Activated CD4-positive, alpha-beta memory T cell treated with anti-CD3 and anti-CD28 coated beads for 36 hours (primary cell): ENCODE results near the gene SLC2A1. TPM values are rescaled to one million over a fixed set of nuclear protein-coding genes. Genes with fewer than 3 reads are reported as not detected.

ENCODE experiments used
- CTCF ChIA-PET: fragments of 350-600 bp; sonication (Branson Sonifier 250); formaldehyde crosslinking; loops from one replicate; lab custom pipeline; 2021; ENCODE audit warnings: antibody characterized with exemption, inconsistent platforms; lab: Charles Lee
- POLR2A ChIA-PET: fragments of 350-600 bp; sonication (Branson Sonifier 250); formaldehyde crosslinking; loops from one replicate; lab custom pipeline; 2021; ENCODE audit warnings: antibody characterized with exemption; lab: Charles Lee
- DNase-seq: peaks from one replicate; pipeline ENCODE4 v3.0.0-alpha.2; 2020
- H3K27ac Mint-ChIP-seq: one replicate; pipeline ENCODE4 v1.8.0; 2021; ENCODE audit warnings: mixed read lengths
- H3K27me3 Mint-ChIP-seq: one replicate; pipeline ENCODE4 v1.8.0; 2021; ENCODE audit warnings: mixed read lengths
- H3K36me3 Mint-ChIP-seq: one replicate; pipeline ENCODE4 v1.8.0; 2021; ENCODE audit warnings: mixed read lengths
- H3K4me1 Mint-ChIP-seq: one replicate; pipeline ENCODE4 v1.8.0; 2021; ENCODE audit warnings: low read depth, mixed read lengths
- H3K4me3 Mint-ChIP-seq: one replicate; pipeline ENCODE4 v1.8.0; 2021; ENCODE audit warnings: mild to moderate bottlenecking, mixed read lengths
- H3K9me3 Mint-ChIP-seq: one replicate; pipeline ENCODE4 v1.8.0; 2021; ENCODE audit warnings: mixed read lengths
- intact Hi-C: fragments of 100-400 bp; cut with micrococcal nuclease; formaldehyde crosslinking; loops from one replicate; pipeline ENCODE4 v1.15.1; 2023
- total RNA-seq, 2 experiments: library from RNA; stranded (reverse); gene quantifications; one replicate each; pipeline ENCODE4 v1.2.3, GENCODE V29; 2021

SLC2A1 gene
- total RNA-seq, 2 experiments from 2014 or later: 67.6 to 73.6 TPM

DNA sequence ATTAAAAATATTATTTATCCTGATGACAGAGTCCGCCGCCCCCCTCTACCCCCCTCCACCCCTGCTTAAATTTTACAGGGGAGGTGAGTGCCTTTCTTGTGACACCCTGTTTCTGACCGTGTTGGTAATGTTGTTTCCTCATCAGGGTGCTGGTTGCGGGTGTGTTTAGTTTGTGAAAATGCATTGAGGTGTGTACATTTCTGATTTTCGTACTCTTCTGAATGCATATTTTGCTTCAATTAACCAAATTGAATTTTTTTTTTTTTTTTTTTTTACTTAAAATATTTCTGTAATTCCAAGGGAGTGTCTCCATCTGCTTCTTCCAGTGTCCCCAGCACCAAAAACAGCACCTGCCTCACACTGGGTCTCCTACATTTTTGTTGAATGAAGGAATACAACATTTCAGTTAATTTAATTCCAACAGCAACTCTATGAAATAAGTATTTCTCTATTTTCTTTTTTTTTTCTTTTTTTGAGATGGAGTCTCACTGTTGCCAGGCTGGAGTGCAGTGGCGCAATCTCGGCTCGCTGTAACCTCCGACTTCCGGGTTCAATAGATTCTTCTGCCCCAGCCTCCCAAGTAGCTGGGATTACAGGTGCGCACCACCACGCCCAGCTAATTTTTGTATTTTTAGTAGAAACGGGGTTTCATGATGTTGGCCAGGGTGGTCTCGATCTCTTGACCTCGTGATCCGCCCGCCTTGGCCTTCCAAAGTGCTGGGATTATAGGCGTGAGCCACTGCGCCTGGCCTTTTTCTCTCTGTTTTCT is 5.6 kb upstream of the SLC2A1 start:
- intact Hi-C loops: no loop called here
- CTCF ChIA-PET: interaction anchor here (1.9 kb wide), 1 partner anchor 109 kb away, joined by 5 read pairs; no protein-coding TSS in a partner anchor

DNA sequence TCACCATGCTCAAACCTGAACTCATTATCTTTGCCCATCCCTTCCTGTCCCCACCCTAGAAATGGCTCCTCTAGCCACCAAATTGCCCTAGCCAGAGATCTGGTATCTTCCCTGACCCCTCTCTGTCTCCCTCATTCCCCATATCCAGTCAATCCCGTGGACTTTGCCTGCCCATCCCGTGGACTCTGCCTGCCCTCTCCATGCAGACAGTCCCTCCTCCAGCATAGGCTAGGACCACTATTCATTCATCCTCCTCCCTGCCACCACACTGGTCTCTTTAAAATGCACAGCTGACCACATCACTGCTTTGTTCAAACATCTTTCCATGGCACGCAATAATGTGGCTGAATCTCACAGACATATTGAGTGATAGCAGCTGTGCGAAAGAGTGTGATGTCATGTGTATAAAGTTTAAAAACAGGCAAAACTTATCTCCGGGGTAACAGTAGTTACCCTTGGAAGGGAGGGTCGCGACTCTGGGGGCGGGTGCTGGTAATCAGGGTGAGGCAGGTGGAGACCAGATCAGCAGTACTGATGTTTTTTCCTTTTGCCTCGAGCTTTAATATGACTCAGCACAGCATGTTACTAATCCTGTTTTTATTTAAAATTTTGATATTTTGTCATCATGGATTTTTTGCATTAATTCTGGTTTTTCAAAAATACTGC is 4.8 kb upstream of the SLC2A1 start:
- Mint-ChIP-seq H3K4me1 (peaks cover 26% of the 10 kb centered on the region), H3K9me3 (no peaks in the 10 kb centered on the region), H3K4me3 (no peak overlapping the region), H3K27ac (no peak overlapping the region), H3K27me3 (peaks cover 2% of the 10 kb centered on the region), H3K36me3 (peaks cover 2% of the 10 kb centered on the region)
- DNase-seq: no peak
- ChIA-PET POLR2A (interaction anchor here (0.6 kb wide), 1 partner anchor 9 kb away, joined by 3 read pairs; no protein-coding TSS in a partner anchor), CTCF (interaction anchor here (1.9 kb wide), 1 partner anchor 110 kb away, joined by 5 read pairs; no protein-coding TSS in a partner anchor)
- intact Hi-C loops: no loop called here

More for the DNA sequence above, 5.6 kb upstream of the SLC2A1 start:
- Mint-ChIP-seq H3K27me3 (peaks cover 2% of the 10 kb centered on the region), H3K27ac (no peak overlapping the region), H3K9me3 (no peaks in the 10 kb centered on the region), H3K36me3 (no peaks in the 10 kb centered on the region), H3K4me3 (no peak overlapping the region), H3K4me1 (peaks cover 23% of the 10 kb centered on the region)
- POLR2A ChIA-PET: no interaction called here
- no peak for DNase-seq

DNA sequence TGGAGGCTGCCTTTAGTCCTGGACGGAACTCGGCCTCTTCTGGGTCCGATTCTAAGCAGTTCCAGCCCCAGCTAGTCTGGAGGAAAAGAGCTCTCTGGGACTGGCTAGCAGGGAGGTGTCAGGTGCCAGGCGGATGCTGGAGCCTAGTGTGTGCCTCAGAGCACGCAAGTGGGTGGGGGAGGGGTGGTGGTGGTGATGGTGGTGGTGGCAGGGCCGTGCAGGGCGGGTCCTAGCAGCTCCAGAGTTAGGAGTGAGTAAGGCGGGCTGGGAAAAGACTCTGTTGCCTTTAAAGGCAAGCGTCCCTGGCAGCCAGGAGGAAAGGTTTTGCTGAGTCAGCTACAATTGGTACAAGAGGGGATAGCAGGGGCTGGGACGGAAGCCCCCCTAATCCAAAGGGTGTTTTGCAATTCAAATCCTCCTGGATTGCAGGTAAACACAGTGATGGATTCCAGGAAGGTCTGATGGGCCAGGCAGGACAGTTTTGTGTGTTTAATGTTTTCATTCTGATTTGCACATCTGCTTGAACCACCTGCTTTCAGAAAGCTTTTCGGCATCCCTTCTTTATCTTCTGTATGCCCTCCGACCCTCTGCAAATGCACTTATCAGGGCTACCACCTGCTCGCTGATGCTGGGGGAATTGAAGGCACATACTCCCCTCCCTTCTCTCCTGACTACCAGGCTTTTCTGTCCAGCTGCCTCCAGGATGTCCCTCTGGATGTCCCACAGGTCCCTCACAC is 4.1 kb upstream of the SLC2A1 start:
- Mint-ChIP-seq H3K9me3 (no peaks in the 10 kb centered on the region), H3K27me3 (peaks cover 2% of the 10 kb centered on the region), H3K4me1 (peaks cover 26% of the 10 kb centered on the region), H3K27ac (no peak overlapping the region), H3K36me3 (peaks cover 2% of the 10 kb centered on the region), H3K4me3 (no peak overlapping the region)
- no peak for DNase-seq
- ChIA-PET CTCF (interaction anchor here (1.9 kb wide), 1 partner anchor 111 kb away, joined by 5 read pairs; no protein-coding TSS in a partner anchor), POLR2A (interaction anchor here (0.6 kb wide), 1 partner anchor 8 kb away, joined by 3 read pairs; no protein-coding TSS in a partner anchor)
- intact Hi-C loops: no loop called here

- Mint-ChIP-seq H3K36me3 (peaks cover 14% of the 10 kb centered on the region), H3K4me3 (no peak overlapping the region), H3K27ac (no peak overlapping the region), H3K9me3 (no peaks in the 10 kb centered on the region), H3K27me3 (peaks cover 2% of the 10 kb centered on the region), H3K4me1 (peaks cover 27% of the 10 kb centered on the region)
- no peak for DNase-seq
- intact Hi-C loops: no loop called here
- ChIA-PET POLR2A (no interaction called here), CTCF (interaction anchor here (2.0 to 2.9 kb wide), 2 partner anchors 39 to 112 kb away, joined by 6 to 9 read pairs; no protein-coding TSS in a partner anchor)
Measured at GRCh38 chr1:42961312-42962091, 2.8 kb upstream of the SLC2A1 start.

- Mint-ChIP-seq H3K27me3 (peaks cover 2% of the 10 kb centered on the region), H3K4me3 (peak overlapping the region; percentile 2), H3K9me3 (no peaks in the 10 kb centered on the region), H3K4me1 (peaks cover 31% of the 10 kb centered on the region), H3K27ac (no peak overlapping the region), H3K36me3 (peaks cover 18% of the 10 kb centered on the region)
- ChIA-PET CTCF (interaction anchor here (2.0 to 2.9 kb wide), 2 partner anchors 38 to 113 kb away, joined by 6 to 9 read pairs; no protein-coding TSS in a partner anchor), POLR2A (interaction anchor here (1.6 to 2.2 kb wide), 2 partner anchors 36 to 194 kb away, joined by 5 to 7 read pairs; partner anchors contain the start of genes C1orf50 and P3H1)
- intact Hi-C loops: no loop called here
- no peak for DNase-seq
Measured at GRCh38 chr1:42960566-42961311, 2.1 kb upstream of the SLC2A1 start.

DNA sequence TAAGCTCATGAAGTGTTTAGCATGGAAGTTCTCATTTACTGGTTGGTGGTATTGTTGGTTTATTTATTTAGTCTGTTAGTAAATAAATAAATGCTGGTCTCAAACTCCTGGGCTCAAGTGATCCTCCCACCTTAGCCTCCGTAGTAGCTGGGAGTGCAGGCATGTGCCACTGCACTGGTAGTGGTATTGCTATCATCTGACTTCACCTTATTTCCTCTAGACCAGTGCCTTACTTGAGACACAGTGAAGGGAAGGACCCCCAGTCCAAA is 1.4 kb upstream of the SLC2A1 start:
- H3K4me3 Mint-ChIP-seq: peak overlapping the region; percentile 20
- no peaks in the 10 kb centered on the region for H3K9me3 Mint-ChIP-seq
- peaks cover 38% of the 10 kb centered on the region for H3K4me1 Mint-ChIP-seq
- POLR2A ChIA-PET: interaction anchor here (1.0 to 2.2 kb wide), 5 partner anchors 35 to 193 kb away, joined by 3 to 7 read pairs (median 5); partner anchors contain the start of genes C1orf50 and P3H1
- no peak for DNase-seq
- CTCF ChIA-PET: interaction anchor here (1.3 to 2.9 kb wide), 4 partner anchors 35 to 114 kb away, joined by 3 to 9 read pairs (median 5); no protein-coding TSS in a partner anchor
- peaks cover 2% of the 10 kb centered on the region for H3K27me3 Mint-ChIP-seq
- H3K36me3 Mint-ChIP-seq: peaks cover 23% of the 10 kb centered on the region
- intact Hi-C loops: no loop called here
- H3K27ac Mint-ChIP-seq: no peak overlapping the region

GRCh38 chr1:42957880-42958487 is 684 bp downstream of the SLC2A1 start:
- ChIA-PET CTCF (interaction anchor here (1.6 kb wide), 1 partner anchor 116 kb away, joined by 5 read pairs; no protein-coding TSS in a partner anchor), POLR2A (interaction anchor here (1.0 to 1.8 kb wide), 5 partner anchors 13 to 35 kb away, joined by 3 to 12 read pairs (median 4); no protein-coding TSS in a partner anchor)
- Mint-ChIP-seq H3K36me3 (peaks cover 35% of the 10 kb centered on the region), H3K27me3 (no peaks in the 10 kb centered on the region), H3K4me3 (peak overlapping the region; percentile 94), H3K9me3 (no peaks in the 10 kb centered on the region), H3K4me1 (peaks cover 51% of the 10 kb centered on the region), H3K27ac (peak overlapping the region; percentile 96)
- intact Hi-C loops: loop anchor here (1.0 to 10.0 kb wide), 7 partner anchors 13 to 1677 kb away; partner anchors contain the start of genes C1orf50, CFAP57, EBNA1BP2 and P3H1
- DNase-seq: peak; percentile 81

- intact Hi-C loops: loop anchor here (1.0 to 10.0 kb wide), 3 partner anchors 12 to 1677 kb away; partner anchors contain the start of genes CFAP57 and EBNA1BP2
- Mint-ChIP-seq H3K27ac (peak overlapping the region; percentile 96), H3K4me3 (peak overlapping the region; percentile 94), H3K9me3 (no peaks in the 10 kb centered on the region), H3K27me3 (no peaks in the 10 kb centered on the region), H3K36me3 (peaks cover 36% of the 10 kb centered on the region), H3K4me1 (peaks cover 57% of the 10 kb centered on the region)
- ChIA-PET POLR2A (interaction anchor here (0.5 to 1.8 kb wide), 9 partner anchors 10 to 191 kb away, joined by 3 to 12 read pairs (median 4); no protein-coding TSS in a partner anchor), CTCF (interaction anchor here (1.2 to 1.6 kb wide), 5 partner anchors 11 to 116 kb away, joined by 3 to 5 read pairs (median 3); no protein-coding TSS in a partner anchor)
- no peak for DNase-seq
Measured at GRCh38 chr1:42957229-42957879, 1.3 kb downstream of the SLC2A1 start.

GRCh38 chr1:42956739-42957138 is 1.9 kb downstream of the SLC2A1 start:
- Mint-ChIP-seq H3K4me3 (peak overlapping the region; percentile 94), H3K36me3 (peaks cover 38% of the 10 kb centered on the region), H3K9me3 (no peaks in the 10 kb centered on the region), H3K4me1 (peaks cover 63% of the 10 kb centered on the region), H3K27ac (peak overlapping the region; percentile 96), H3K27me3 (no peaks in the 10 kb centered on the region)
- ChIA-PET CTCF (interaction anchor here (1.2 to 1.6 kb wide), 5 partner anchors 10 to 117 kb away, joined by 3 to 5 read pairs (median 3); no protein-coding TSS in a partner anchor), POLR2A (interaction anchor here (0.5 to 1.8 kb wide), 9 partner anchors 9 to 191 kb away, joined by 3 to 12 read pairs (median 4); no protein-coding TSS in a partner anchor)
- no peak for DNase-seq
- intact Hi-C loops: loop anchor here (1.0 to 10.0 kb wide), 3 partner anchors 11 to 1678 kb away; partner anchors contain the start of genes CFAP57 and EBNA1BP2
